GM15510 (cell line): ENCODE results near the gene ALPL.

Experiments used
- POLR2A ChIP-seq: IDR thresholded peaks from 3 replicates; pipeline ENCODE4 v1.6.1; 2011; ENCODE audit warnings: borderline replicate concordance; ENCODE audit not compliant: insufficient read length; ENCODE audit errors: extremely low read depth

Gene ALPL

DNA sequence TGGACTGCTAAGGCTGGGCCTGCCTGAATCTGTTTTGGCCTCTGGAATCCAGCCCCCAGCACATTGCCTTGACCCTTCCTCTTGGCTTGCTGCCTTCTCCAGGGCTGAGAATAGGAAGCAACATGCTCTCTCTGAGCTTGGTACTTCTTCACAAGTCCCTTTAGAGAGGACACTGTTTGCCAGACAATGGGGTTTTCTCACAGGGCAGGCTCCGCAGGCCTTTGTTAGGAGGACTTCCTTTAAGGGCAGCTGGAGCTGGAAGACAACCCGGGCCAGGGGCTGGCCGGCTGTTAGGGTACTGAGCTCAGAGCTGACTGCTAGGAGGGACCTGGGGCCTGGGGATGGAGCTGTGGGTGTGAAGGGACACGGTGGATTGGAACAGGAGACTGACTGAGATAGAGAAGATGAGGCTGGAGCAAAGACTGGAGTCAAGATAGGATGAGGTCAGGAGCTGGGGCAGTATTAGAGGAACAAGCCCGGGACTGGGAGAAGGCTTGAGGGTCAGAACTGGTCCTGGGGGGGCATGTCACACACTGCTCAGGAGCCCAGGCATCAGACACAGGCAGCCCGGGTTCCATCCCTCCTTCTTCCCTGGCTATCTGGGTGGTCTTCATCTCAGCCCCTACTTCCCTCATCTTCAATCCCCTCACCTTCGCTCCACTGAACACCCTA is 5.4 kb upstream of the ALPL start:
- no peak for TF ChIP-seq POLR2A

GRCh38 chr1:21506804-21507203 is 2.4 kb upstream of the ALPL start:
- TF ChIP-seq POLR2A = no peak

GRCh38 chr1:21507511-21508270 is 1.5 kb upstream of the ALPL start:
- no peak for TF ChIP-seq POLR2A

GRCh38 chr1:21508580-21509350 is 458 bp upstream of the ALPL start:
- TF ChIP-seq POLR2A = no peak

GRCh38 chr1:21510113-21510493 is 880 bp downstream of the ALPL start:
- TF ChIP-seq POLR2A = no peak

DNA sequence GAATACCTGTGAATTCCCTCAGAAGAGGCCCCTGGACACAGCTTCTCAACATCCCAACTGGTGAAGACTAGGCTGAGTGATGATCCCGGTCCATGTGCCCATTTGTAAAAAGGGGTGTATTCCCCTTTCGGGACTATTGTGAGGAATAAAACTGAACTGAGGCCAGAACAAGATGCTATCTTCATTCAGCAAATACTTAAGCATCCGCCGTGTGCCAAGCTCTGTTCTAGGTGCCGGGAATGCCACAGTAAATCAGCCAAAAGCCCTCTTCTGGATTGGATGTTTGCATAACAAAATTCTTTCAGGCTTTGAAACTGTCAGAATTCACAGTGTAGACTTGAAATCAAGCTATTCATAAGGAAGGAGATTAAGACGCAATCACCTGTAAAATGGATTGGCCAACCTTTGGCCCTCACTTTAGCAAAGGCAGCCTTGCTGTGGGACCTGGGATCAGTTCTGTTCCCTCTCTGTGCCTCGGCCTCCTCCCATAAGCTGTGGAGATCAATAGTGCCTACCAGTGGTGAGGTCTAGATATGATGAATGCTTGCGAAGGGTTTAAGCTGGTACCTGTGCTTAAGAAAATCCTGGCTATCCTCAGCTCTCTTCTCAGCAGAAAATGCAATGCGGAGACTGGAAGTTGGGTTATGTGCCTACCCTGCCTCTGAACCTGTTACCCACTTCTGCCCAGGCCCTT is 1.8 kb downstream of the ALPL start:
- no peak for TF ChIP-seq POLR2A

- TF ChIP-seq POLR2A = no peak
Measured at GRCh38 chr1:21511579-21512522, 2.6 kb downstream of the ALPL start.

- TF ChIP-seq POLR2A = no peak
Measured at GRCh38 chr1:21514245-21514644, 5.0 kb downstream of the ALPL start.

DNA sequence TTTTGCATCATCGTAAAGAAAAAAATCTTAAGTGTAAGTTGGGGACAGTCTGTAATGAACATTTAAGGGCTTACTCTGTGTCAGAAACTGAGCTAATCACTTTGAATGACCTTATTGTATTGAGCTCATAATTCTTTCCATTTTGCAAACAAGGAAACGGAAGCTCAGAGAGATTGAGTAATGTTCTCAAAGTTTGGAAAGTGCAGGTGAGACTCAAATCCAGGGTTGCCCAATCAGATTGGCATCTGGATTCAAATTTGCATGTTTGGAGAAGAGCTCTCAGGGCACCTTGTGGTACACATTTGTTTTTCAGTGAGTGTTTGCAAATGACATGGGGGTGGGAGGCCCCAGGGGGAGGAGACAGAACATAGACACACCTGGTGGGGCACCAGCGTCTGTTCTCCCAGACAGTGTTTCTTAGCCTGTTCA is 8.0 kb downstream of the ALPL start:
- no peak for TF ChIP-seq POLR2A

GRCh38 chr1:21517660-21518480 is 8.6 kb downstream of the ALPL start:
- TF ChIP-seq POLR2A = no peak

- no peak for TF ChIP-seq POLR2A
Measured at GRCh38 chr1:21518774-21519455, 9.7 kb downstream of the ALPL start.

DNA sequence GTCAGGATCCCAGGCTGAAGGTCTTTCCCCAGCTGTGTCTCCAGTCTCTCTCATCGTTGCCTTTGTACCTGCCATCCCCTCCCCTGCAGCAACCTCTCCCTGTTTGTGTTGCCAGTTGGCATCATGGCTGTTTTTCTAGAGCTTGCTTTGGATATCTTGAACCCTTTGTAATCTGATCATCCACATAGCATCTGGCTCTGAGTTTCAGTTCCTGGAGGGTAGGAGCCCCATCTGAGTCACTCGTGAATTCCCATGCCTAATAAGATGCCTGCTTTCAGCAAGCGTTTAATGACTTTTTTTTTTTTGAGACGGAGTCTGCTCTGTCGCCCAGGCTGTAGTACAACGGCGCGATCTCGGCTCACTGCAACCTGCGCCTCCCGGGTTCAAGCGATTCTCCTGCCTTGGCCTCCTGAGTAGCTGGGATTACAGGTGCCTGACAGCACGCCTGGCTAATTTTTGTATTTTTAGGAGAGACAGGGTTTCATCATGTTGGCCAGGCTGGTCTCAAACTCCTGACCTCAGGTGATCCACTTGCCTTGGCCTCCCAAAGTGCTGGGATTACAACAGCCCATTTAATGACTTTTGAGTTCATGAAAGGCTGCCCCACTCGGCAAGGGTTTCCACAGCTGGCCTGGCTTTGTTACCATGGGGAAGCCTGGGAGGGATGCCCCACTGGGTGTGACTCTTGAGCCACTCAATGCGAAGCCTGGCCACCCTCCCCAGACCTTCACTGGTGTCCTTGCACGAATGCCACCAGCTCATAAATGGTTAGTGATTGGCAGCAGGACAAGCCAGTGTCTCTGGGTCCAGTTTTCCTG is 11.9 kb downstream of the ALPL start:
- TF ChIP-seq POLR2A = no peak
